Thyroid gland (tissue), 4 donors: ENCODE results near the gene AMIGO3.
"Not testable (repeated sequence)": the region's sequence is repeated elsewhere in the genome, so short reads cannot be mapped to it uniquely, and the experiment has no call there.

Source experiments
- CTCF ChIP-seq, 6 experiments: fragments of 200-600 bp in 3 of 6; fragments of 450-650 bp in 3 of 6; sonication (generic) in 3 of 6; IDR thresholded peaks; one replicate each; pipeline ENCODE4 v1.5.1; 2016 to 2019; ENCODE audit warnings: antibody characterized with exemption in 6 of 6, mild to moderate bottlenecking in 2 of 6, inconsistent platforms in 1 of 6, moderate library complexity in 1 of 6
- POLR2A ChIP-seq, 2 donors: fragments of 450-650 bp; IDR thresholded peaks; one replicate each; pipeline ENCODE4 v1.6.1; 2017; ENCODE audit warnings: antibody characterized with exemption in 2 of 2, mild to moderate bottlenecking in 2 of 2, moderate library complexity in 1 of 2

DNA sequence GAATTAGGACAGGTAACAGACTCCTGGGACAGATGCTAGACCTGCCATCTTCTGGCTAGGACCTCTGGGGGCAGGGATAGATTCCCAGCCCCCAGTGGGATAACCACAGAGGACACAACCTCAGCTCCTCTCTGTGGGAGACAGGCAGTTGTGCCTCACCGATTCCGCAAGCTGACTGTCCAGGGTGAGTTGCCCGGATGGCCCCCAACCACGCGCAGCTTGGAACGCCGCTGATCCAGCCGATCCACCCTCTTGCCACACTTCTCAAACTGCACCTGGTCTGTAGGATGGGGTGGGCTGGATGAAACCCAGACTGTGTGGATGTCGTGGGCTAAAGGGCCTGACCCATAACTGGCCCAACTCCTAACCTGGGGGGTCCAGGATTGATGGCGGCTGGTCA, 34.4 kb downstream of the AMIGO3 start:
- TF ChIP-seq CTCF, POLR2A (IDR thresholded peaks at IDR 0.05): not testable (repeated sequence)
